Stimulated activated CD4-positive, alpha-beta T cell treated with anti-CD3 and anti-CD28 coated beads, Interleukin-1b, Interleukin-23, amount 100 ng/mL, for 1 hour (primary cell): ENCODE data around the gene ADGRB3.
"Not testable (repeated sequence)": the region's sequence is repeated elsewhere in the genome, so short reads cannot be mapped to it uniquely, and the experiment has no call there.

Experiments used
- DNase-seq, 2 donors: peaks; one replicate each; pipeline ENCODE4 v3.0.0-alpha.2; 2020; ENCODE audit warnings: low read depth in 2 of 2

ADGRB3 gene

DNA sequence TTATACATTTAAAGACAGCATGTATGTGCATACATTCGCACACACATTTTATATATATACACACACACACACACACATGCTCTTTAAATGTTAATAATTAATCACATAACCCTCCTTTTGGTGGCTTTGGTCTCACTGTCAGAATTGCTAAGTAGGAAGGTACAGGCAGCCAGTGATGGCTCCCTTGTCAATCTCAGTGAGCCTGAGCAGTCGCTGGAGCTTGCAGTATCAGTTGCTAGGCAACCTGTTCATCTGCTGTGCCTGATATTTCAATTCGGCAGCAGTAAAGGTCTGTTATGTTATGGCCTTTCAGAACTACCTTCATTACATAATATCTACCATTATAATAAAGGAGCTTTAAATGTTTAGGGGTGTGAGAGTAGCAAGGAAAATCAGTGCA, 787.4 kb downstream of the ADGRB3 start:
- DNase-seq: no peak

DNA sequence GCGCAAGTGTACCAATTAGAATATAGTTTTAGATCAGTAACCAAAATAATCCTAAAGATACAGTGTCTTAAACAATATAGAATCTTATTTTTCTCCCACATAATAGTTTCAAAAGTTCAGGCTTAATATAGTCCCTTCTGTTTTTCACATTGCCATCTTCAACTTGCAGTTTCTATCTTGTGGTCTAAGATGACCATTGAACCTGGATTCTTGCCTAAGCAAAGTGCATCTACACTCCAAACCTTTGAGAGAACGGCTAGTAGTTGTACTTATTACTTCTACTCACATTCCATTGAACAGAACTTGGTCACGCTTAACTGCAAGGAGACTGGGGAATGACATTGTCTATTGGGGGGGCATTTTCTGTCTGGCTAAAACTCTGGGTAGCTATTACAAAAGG, 788.7 kb downstream of the ADGRB3 start:
- DNase-seq: no peak

DNA sequence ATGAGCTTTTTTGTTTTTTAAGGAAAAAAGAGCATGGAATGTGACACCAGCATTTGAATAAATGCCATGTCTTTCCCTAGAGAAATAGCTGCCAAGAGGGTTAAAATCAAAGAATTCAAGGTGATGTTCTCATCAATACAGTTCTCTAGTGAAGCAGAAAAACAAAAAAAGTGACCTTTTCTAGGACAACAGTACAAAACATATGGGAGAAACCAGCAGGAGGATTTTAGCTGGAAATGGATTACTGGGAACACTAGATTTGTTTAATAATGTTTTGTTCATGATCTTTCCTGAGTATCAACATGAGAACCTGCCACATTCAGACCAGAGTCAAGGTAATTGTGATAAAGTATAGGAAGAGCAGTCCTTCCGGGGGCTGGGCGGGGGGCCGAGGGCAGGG, 789.5 kb downstream of the ADGRB3 start:
- no peak for DNase-seq

DNA sequence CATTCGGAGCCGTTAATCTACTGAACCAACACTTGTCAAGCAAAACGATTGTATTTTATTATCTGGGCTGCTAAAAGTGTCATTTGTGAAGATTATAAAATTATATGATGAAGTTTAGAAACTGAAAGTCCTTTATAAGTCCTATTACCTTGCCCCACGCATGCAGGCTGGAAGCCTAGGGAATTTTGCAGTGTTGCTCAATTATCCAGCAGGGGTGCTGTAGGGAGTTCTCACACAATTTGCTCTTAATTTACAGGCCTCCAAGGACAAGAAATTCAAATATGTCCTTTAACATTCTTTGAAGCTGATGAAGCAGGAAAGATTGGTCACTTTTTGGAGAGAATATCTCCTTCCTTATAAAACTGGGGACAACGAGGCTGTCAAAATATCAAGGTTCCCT, 792.8 kb downstream of the ADGRB3 start:
- DNase-seq: no peak

DNA sequence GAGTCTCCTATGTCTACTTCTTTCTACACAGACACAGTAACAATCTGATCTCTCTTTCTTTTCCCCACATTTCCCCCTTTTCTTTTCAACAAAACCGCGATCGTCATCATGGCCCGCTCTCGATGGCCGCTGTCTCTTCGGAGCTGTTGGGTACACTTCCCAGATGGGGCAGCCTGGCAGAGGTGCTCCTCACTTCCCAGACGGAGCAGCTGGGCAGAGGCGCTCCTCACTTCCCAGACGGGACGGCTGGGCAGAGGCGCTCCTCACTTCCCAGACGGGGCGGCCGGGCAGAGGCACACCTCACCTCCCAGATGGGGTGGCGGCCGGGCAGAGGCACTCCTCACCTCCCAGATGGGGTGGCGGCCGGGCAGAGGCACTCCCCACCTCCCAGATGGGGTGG, 797.1 kb downstream of the ADGRB3 start:
- not testable (repeated sequence) for DNase-seq

DNA sequence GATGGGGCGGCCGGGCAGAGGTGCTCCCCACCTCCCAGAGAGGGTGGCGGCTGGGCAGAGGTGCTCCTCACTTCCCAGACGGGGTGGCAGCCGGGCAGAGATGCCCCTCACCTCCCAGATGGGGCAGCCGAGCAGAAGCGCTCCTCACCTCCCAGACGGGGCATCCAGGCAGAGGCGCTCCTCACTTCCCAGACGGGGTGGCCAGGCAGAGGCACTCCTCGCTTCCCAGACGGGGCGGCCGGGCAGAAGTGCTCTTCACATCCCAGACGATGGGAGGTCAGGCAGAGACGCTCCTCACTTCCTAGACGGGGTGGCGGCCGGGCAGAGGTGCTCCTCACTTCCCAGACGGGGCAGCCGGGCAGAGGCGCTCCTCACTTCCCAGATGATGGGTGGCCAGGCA, 798.0 kb downstream of the ADGRB3 start:
- not testable (repeated sequence) for DNase-seq

DNA sequence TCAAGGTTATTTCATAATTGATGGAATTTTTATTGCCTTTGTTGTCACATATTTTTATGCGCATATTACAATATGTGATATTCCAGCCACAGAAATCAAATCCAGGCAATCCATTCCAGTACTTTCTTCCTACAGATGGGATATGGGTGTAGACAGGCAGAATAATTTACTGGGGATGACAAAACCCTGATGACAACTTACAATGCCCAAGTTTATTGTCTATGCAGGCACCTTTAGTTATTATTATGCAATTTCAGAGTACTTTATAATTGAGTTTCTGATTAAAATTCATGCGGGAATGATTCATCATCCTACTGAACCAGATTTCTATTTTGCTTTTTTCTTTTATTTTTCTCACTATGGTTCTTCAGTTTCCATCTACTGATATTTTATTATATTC, 803.0 kb downstream of the ADGRB3 start:
- DNase-seq: no peak
